SK-N-MC (cell line): Measurements from ENCODE around the gene PSMD1.

Experiments
- EZH2 ChIP-seq: fragments of 200-600 bp; sonication (generic); IDR thresholded peaks from one replicate; pipeline ENCODE4 v1.6.1; 2017; ENCODE audit warnings: antibody characterized with exemption
- POLR2AphosphoS5 ChIP-seq: IDR thresholded peaks from 2 replicates; pipeline ENCODE4 v1.6.1; 2012; ENCODE audit warnings: mild to moderate bottlenecking, low read depth, low read length, borderline replicate concordance

DNA sequence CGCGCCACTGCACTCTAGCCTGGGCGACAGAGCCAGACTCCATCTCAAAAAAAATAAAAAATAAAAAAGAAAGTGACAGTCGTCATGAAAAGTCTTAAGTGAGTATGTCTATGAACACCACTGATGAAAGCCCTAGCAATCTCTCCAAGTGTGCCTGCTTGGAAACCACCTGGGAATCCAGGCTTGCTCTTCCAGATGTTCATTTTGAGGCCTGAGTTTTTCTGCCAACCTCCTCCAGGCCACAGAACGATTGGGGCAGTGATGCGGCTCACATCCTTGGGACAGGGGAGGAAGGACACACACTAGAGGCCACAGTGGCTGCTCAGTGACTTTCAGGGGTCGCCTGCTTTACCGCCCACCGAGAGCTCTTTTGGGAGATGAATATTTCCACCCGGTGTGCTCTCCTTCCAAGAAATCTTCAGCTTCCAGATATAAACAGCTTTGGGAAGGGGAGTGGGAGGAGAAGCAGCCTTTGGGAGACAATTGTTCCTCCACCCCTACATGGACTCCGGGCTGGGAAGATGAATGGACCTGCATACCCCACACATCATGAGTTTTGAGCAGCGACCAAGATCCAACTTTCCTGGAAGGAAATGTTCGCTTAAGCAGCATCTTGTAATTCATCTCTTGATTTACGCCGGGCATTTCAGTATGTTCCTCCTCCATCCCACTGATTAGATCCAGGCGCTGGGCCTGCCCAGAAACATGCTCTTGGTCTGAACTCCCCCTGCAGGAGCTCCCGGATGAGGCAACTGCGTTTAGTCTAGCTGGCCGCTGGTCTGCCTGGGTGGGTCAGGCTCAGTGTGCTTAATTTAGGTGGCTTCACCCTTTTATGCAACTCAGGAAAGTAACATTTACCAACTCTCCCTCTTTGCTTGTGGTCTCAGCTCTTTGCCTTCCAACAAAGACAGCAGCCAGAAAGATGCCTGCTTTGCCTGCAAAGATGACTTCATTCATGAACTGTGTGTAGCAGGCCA is 135.5 kb downstream of the PSMD1 start:
- TF ChIP-seq EZH2 (no peak), POLR2AphosphoS5 (no peak)
